GM23248 (cell line): ENCODE results near the gene RGL1. TPM values are rescaled to one million over a fixed set of nuclear protein-coding genes. Genes with fewer than 3 reads are reported as not detected.
A peak's percentile ranks its signal among the peaks of the same experiment; 100 is the strongest.

Experiments used
- DNase-seq: peaks from one replicate; pipeline ENCODE4 v3.0.0-alpha.2; 2015
- H2AFZ ChIP-seq: fragments of 200-600 bp; sonication (generic); 2 replicates; pipeline ENCODE4 v1.6.1; 2016; ENCODE audit warnings: antibody characterized with exemption
- H3F3A ChIP-seq: fragments of 200-600 bp; sonication (generic); 2 replicates; pipeline ENCODE4 v1.6.1; 2016; ENCODE audit warnings: mild to moderate bottlenecking, antibody characterized with exemption, mixed run types; ENCODE audit not compliant: insufficient read depth
- H3K27ac ChIP-seq: fragments of 200-600 bp; sonication (generic); 2 replicates; pipeline ENCODE4 v1.5.1; 2016; ENCODE audit warnings: mild to moderate bottlenecking
- H3K27me3 ChIP-seq: fragments of 200-600 bp; sonication (generic); replicated peaks from 2 replicates; pipeline ENCODE4 v1.6.1; 2016; ENCODE audit warnings: mild to moderate bottlenecking; ENCODE audit not compliant: insufficient read depth
- H3K36me3 ChIP-seq: fragments of 200-600 bp; sonication (generic); 2 replicates; pipeline ENCODE4 v1.6.1; 2016; ENCODE audit warnings: low read depth, mild to moderate bottlenecking
- H3K4me1 ChIP-seq: fragments of 200-600 bp; sonication (generic); 2 replicates; pipeline ENCODE4 v1.6.1; 2016; ENCODE audit warnings: mild to moderate bottlenecking; ENCODE audit not compliant: insufficient read depth
- H3K4me2 ChIP-seq: fragments of 200-600 bp; sonication (generic); one replicate; pipeline ENCODE4 v1.6.1; 2016; ENCODE audit warnings: mild to moderate bottlenecking; ENCODE audit not compliant: unreplicated experiment
- H3K4me3 ChIP-seq: fragments of 200-600 bp; sonication (generic); 2 replicates; pipeline ENCODE4 v1.5.1; 2016; ENCODE audit warnings: mild to moderate bottlenecking
- H3K79me2 ChIP-seq: fragments of 200-600 bp; sonication (generic); 2 replicates; pipeline ENCODE4 v1.6.1; 2016; ENCODE audit warnings: mild to moderate bottlenecking; ENCODE audit not compliant: insufficient read depth
- H3K9ac ChIP-seq: fragments of 200-600 bp; sonication (generic); 2 replicates; pipeline ENCODE4 v1.6.1; 2016; ENCODE audit warnings: mild to moderate bottlenecking
- H3K9me2 ChIP-seq: fragments of 200-600 bp; sonication (generic); 2 replicates; pipeline ENCODE4 v1.6.1; 2016; ENCODE audit warnings: mixed run types, mild to moderate bottlenecking, moderate library complexity; ENCODE audit not compliant: insufficient read depth
- H3K9me3 ChIP-seq: fragments of 200-600 bp; sonication (generic); one replicate; pipeline ENCODE4 v1.6.1; 2017; ENCODE audit warnings: low read depth
- H4K20me1 ChIP-seq: fragments of 200-600 bp; sonication (generic); 2 replicates; pipeline ENCODE4 v1.6.0; 2016; ENCODE audit not compliant: insufficient read depth
- EZH2 ChIP-seq: fragments of 200-600 bp; sonication (generic); IDR thresholded peaks from 2 replicates; pipeline ENCODE4 v1.6.1; 2018; ENCODE audit warnings: antibody characterized with exemption, mild to moderate bottlenecking; ENCODE audit not compliant: insufficient read depth, poor library complexity, severe bottlenecking
- EZH2phosphoT487 ChIP-seq: fragments of 200-600 bp; sonication (generic); IDR thresholded peaks from 2 replicates; pipeline ENCODE4 v1.6.1; 2018; ENCODE audit warnings: antibody characterized with exemption, moderate library complexity, mild to moderate bottlenecking, low read depth; ENCODE audit not compliant: insufficient read depth
- WGBS, 2 experiments: methylation state at CpG; one replicate each; pipeline ENCODE4 v1.1.6; 2015 to 2017; ENCODE audit warnings: low lambda C conversion rate in 2 of 2, low coverage in 1 of 2; ENCODE audit errors: missing lambda C conversion rate in 2 of 2; 5-methylcytosine and 5-hydroxymethylcytosine counted together
- in situ Hi-C: fragments of 300-500 bp; cut with MboI; formaldehyde crosslinking; loops from 2 replicates; pipeline ENCODE4 v1.15.0; 2020
- polyA plus RNA-seq: library from polyadenylated mRNA; unstranded; fragments of >200 nt; fragmentation: Nextera tagmentation; extraction: Ambion mirVana; gene quantifications from 2 replicates; pipeline ENCODE4 v1.2.1, GENCODE V29; 2016
- total RNA-seq: library from RNA; depleted of rRNA; stranded (reverse); fragments of >200 nt; shearing (Covaris generic); gene quantifications from 2 replicates; pipeline ENCODE4 v1.2.3, GENCODE V29; 2014

Gene RGL1
- total and polyA plus RNA-seq, 2 experiments from 2014 or later = 9.4 to 13.4 TPM

DNA sequence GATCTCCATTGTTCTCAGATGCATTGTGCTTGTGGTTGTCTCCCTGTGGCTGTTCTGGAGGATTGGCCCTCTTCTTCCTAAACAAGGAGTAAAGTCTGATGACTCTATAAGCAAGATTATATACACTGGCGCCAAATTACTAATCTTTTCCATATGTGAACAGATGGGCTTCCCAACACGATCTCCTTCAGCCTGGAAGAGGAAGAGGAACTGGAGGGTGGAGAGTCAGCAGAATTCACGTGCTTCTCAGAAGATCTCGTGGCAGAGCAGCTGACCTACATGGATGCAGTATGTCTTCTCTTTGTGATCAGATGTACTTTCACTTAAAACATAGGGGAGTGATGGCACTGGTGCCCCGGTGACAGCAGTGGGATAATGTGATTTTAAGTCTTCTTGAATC is 78.7 kb downstream of the RGL1 start:
- 19 to 22% methylated on average over 5 of the region's 5 CpGs for WGBS, 2 experiments
- H3K79me2 ChIP-seq = no peaks in the 10 kb centered on the region
- H3K36me3 ChIP-seq = peaks cover 2% of the 10 kb centered on the region; the same call in 1 of the 2 replicates

DNA sequence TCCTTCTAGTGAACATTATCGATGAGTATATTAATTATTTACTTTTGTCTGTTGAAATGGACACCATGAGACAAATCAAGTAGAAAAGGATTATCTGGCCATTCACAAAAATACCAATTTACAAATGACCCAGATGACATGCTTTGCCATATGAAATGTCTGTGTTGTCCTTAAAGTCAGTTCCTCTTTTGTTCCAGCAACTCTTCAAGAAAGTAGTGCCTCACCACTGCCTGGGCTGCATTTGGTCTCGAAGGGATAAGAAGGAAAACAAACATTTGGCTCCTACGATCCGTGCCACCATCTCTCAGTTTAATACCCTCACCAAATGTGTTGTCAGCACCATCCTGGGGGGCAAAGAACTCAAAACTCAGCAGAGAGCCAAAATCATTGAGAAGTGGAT is 79.6 kb downstream of the RGL1 start:
- Histone ChIP-seq H3K9me3 (no peaks in the 10 kb centered on the region), H3K27me3 (no peaks in the 10 kb centered on the region), H2AFZ (no peak overlapping the region), H3K4me2 (no peak overlapping the region), H3K79me2 (no peaks in the 10 kb centered on the region), H3K4me1 (peaks cover 11% of the 10 kb centered on the region), H3K9me2 (0 out of 2 replicates have a peak, but pooled peaks cover 3% of the 10 kb centered on the region), H4K20me1 (no peaks in the 10 kb centered on the region), H3K9ac (no peak overlapping the region), H3F3A (no peaks in the 10 kb centered on the region), H3K4me3 (no peak overlapping the region), H3K36me3 (peaks cover 2% of the 10 kb centered on the region; the same call in 1 of the 2 replicates), H3K27ac (no peak overlapping the region)
- in situ Hi-C loops = no loop called here
- WGBS, 2 experiments = 97 to 99% methylated on average over 4 of the region's 4 CpGs
- no peak for TF ChIP-seq EZH2
- no peak for TF ChIP-seq EZH2phosphoT487
- DNase-seq = no peak

More for the DNA sequence above, 78.7 kb downstream of the RGL1 start:
- peak; percentile 19 for DNase-seq
- no peak overlapping the region for H3K4me2 ChIP-seq
- in situ Hi-C loops = no loop called here
- H3K9ac ChIP-seq = no peak overlapping the region
- H3K9me3 ChIP-seq = no peaks in the 10 kb centered on the region
- no peaks in the 10 kb centered on the region for H3F3A ChIP-seq
- H3K27me3 ChIP-seq = no peaks in the 10 kb centered on the region
- H4K20me1 ChIP-seq = no peaks in the 10 kb centered on the region
- TF ChIP-seq EZH2 = no peak
- no peak for TF ChIP-seq EZH2phosphoT487
- H2AFZ ChIP-seq = no peak overlapping the region
- H3K27ac ChIP-seq = no peak overlapping the region
- 0 out of 2 replicates have a peak, but pooled peaks cover 3% of the 10 kb centered on the region for H3K9me2 ChIP-seq
- H3K4me1 ChIP-seq = peaks cover 11% of the 10 kb centered on the region
- no peak overlapping the region for H3K4me3 ChIP-seq

DNA sequence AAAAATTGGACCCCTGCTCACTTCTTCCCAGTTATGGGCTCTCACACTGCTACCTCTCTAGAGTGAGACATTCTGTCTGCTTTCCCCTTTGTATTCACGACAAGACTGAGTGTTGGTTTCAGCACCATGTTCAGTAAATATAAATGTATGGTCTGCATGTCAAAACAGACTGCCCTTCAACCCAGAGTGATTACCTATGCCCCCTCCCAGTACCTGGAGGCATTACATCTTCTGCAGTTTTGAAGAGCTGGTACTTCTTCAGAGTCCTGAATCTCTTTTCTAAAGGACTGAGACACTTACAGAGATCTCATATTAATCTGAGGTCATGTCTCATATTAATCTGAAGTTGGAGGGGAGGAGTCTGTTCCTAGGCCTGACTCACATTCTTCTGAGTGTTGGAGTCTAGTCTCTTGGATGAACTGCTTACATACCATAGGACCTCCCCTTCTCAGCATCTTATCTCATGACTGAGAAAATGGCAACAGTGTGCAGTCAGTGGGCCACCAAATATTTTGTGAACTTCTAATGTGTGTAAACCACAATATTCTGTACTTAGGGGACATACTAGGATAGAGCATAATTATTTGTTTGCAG is 80.3 kb downstream of the RGL1 start:
- Histone ChIP-seq H4K20me1 (no peaks in the 10 kb centered on the region), H3K9me3 (no peaks in the 10 kb centered on the region), H3K4me3 (no peak overlapping the region), H3K9ac (no peak overlapping the region), H3K4me1 (peaks cover 11% of the 10 kb centered on the region), H3K9me2 (0 out of 2 replicates have a peak, but pooled peaks cover 3% of the 10 kb centered on the region), H3K36me3 (peaks cover 2% of the 10 kb centered on the region; the same call in 1 of the 2 replicates), H3K4me2 (no peak overlapping the region), H3K79me2 (no peaks in the 10 kb centered on the region), H2AFZ (no peak overlapping the region), H3K27me3 (no peaks in the 10 kb centered on the region), H3K27ac (no peak overlapping the region), H3F3A (no peaks in the 10 kb centered on the region)
- in situ Hi-C loops = no loop called here
- TF ChIP-seq EZH2phosphoT487 (no peak), EZH2 (no peak)
- WGBS, 2 experiments = 97 to 100% methylated on average over 1 of the region's 1 CpG
- DNase-seq = peak; percentile 35

DNA sequence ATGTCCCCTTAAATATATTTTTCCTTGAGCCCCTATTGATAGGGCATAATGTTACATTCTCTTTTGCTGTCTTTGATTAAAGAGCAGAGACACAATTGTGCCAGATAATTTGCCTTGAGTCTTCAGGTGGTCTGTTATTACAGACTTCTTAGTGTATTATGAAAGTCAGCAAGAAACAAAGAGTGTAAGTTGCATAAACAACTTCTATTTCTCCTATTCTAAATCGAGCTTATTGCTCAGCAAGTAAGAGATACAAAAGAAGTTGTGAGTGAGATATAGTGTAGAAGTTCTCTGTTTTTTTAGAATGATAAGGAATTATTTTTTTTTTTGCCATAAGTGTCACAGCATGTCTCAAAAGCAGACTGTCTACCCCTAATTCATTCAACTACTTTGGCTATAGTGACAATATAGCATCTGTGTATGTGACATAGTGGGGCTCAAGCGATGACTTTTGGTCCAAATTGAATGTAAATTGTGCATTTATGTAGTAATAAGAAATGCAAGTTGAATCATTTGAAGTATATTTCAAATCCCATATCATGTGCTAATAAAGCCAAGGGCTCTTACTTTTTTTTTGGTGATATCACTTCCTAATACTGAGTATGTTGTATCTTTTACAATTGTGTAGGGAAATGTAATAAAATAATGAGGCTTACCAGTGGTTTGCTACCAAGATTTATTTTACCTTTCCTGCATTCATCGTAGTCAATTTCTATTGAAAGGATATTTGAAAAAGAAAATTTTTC is 81.3 kb downstream of the RGL1 start:
- no peak overlapping the region for H3K4me3 ChIP-seq
- no peak overlapping the region for H3K4me2 ChIP-seq
- TF ChIP-seq EZH2 (no peak), EZH2phosphoT487 (no peak)
- H4K20me1 ChIP-seq = no peaks in the 10 kb centered on the region
- DNase-seq = no peak
- H3K36me3 ChIP-seq = peaks cover 2% of the 10 kb centered on the region; the same call in 1 of the 2 replicates
- in situ Hi-C loops = no loop called here
- H3K9ac ChIP-seq = no peak overlapping the region
- WGBS, 2 experiments = 82 to 85% methylated on average over 3 of the region's 3 CpGs
- H3K79me2 ChIP-seq = no peaks in the 10 kb centered on the region
- H2AFZ ChIP-seq = no peak overlapping the region
- H3F3A ChIP-seq = no peaks in the 10 kb centered on the region
- H3K9me3 ChIP-seq = no peaks in the 10 kb centered on the region
- no peaks in the 10 kb centered on the region for H3K27me3 ChIP-seq
- H3K9me2 ChIP-seq = no peaks in the 10 kb centered on the region
- H3K27ac ChIP-seq = no peak overlapping the region
- H3K4me1 ChIP-seq = peaks cover 10% of the 10 kb centered on the region
